AG09309 (cell line): ENCODE results near the gene FOS.
A peak's percentile ranks its signal among the peaks of the same experiment; 100 is the strongest.
"Not testable (repeated sequence)": the region's sequence is repeated elsewhere in the genome, so short reads cannot be mapped to it uniquely, and the experiment has no call there.

ENCODE experiments used
- DNase-seq: peaks from one replicate; pipeline ENCODE4 v3.0.0-alpha.2; 2010; ENCODE audit warnings: low read depth
- H3K4me3 ChIP-seq: 2 replicates; pipeline ENCODE4 v1.5.1; 2011; ENCODE audit warnings: mild to moderate bottlenecking, low read depth, low read length, moderate library complexity; ENCODE audit not compliant: control insufficient read depth
- CTCF ChIP-seq: IDR thresholded peaks from 2 replicates; pipeline ENCODE4 v1.5.1; 2011; ENCODE audit warnings: mild to moderate bottlenecking, low read depth, low read length, inconsistent platforms; ENCODE audit not compliant: insufficient read depth, control insufficient read depth; ENCODE audit errors: missing control alignments

The FOS gene

DNA sequence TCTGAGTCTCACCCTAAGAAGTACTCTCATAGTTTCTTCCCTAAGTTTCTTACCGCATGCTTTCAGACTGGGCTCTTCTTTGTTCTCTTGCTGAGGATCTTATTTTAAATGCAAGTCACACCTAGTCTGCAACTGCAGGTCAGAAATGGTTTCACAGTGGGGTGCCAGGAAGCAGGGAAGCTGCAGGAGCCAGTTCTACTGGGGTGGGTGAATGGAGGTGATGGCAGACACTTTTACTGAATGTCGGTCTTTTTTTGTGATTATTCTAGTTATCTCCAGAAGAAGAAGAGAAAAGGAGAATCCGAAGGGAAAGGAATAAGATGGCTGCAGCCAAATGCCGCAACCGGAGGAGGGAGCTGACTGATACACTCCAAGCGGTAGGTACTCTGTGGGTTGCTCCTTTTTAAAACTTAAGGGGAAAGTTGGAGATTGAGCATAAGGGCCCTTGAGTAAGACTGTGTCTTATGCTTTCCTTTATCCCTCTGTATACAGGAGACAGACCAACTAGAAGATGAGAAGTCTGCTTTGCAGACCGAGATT, 1.7 kb downstream of the FOS start:
- peak overlapping the region; percentile 72 for H3K4me3 ChIP-seq

DNA sequence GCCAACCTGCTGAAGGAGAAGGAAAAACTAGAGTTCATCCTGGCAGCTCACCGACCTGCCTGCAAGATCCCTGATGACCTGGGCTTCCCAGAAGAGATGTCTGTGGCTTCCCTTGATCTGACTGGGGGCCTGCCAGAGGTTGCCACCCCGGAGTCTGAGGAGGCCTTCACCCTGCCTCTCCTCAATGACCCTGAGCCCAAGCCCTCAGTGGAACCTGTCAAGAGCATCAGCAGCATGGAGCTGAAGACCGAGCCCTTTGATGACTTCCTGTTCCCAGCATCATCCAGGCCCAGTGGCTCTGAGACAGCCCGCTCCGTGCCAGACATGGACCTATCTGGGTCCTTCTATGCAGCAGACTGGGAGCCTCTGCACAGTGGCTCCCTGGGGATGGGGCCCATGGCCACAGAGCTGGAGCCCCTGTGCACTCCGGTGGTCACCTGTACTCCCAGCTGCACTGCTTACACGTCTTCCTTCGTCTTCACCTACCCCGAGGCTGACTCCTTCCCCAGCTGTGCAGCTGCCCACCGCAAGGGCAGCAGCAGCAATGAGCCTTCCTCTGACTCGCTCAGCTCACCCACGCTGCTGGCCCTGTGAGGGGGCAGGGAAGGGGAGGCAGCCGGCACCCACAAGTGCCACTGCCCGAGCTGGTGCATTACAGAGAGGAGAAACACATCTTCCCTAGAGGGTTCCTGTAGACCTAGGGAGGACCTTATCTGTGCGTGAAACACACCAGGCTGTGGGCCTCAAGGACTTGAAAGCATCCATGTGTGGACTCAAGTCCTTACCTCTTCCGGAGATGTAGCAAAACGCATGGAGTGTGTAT, 2.4 kb downstream of the FOS start:
- DNase-seq: no peak

More for the DNA sequence above, 1.7 kb downstream of the FOS start:
- DNase-seq: no peak
- no peak for TF ChIP-seq CTCF

DNA sequence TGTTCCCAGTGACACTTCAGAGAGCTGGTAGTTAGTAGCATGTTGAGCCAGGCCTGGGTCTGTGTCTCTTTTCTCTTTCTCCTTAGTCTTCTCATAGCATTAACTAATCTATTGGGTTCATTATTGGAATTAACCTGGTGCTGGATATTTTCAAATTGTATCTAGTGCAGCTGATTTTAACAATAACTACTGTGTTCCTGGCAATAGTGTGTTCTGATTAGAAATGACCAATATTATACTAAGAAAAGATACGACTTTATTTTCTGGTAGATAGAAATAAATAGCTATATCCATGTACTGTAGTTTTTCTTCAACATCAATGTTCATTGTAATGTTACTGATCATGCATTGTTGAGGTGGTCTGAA, 3.0 kb downstream of the FOS start:
- no peak for TF ChIP-seq CTCF
- no peak for DNase-seq
- no peak overlapping the region for H3K4me3 ChIP-seq

More for the DNA sequence above, 2.4 kb downstream of the FOS start:
- no peak overlapping the region for H3K4me3 ChIP-seq
- TF ChIP-seq CTCF: no peak

GRCh38 chr14:75282170-75282554, 3.5 kb downstream of the FOS start:
- H3K4me3 ChIP-seq: no peak overlapping the region
- no peak for TF ChIP-seq CTCF
- DNase-seq: no peak

DNA sequence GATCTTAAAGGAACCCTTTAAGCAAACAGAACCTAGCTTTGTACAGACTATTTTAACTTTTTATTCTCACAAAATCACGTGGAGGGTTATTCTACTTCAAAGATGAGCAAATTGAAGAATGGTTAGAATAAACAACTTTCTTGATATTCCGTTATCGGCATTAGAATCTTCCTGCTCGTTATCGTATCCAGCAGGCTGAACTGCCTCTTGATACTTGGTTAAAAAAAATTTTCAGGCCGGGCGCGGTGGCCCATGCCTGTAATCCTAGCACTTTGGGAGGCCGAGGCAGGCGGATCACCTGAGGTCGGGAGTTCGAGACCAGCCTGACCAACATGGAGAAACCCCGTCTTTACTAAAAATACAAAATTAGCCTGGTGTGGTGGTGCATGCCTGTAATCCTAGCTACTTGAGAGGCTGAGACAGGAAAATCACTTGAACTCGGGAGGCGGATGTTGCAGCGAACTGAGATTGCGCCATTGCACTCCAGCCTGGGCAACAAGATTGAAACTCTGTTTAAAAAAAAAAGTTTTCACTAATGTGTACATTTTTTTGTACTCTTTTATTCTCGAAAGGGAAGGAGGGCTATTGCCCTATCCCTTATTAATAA, 4.0 kb downstream of the FOS start:
- not testable (repeated sequence) for H3K4me3 ChIP-seq, DNase-seq

DNA sequence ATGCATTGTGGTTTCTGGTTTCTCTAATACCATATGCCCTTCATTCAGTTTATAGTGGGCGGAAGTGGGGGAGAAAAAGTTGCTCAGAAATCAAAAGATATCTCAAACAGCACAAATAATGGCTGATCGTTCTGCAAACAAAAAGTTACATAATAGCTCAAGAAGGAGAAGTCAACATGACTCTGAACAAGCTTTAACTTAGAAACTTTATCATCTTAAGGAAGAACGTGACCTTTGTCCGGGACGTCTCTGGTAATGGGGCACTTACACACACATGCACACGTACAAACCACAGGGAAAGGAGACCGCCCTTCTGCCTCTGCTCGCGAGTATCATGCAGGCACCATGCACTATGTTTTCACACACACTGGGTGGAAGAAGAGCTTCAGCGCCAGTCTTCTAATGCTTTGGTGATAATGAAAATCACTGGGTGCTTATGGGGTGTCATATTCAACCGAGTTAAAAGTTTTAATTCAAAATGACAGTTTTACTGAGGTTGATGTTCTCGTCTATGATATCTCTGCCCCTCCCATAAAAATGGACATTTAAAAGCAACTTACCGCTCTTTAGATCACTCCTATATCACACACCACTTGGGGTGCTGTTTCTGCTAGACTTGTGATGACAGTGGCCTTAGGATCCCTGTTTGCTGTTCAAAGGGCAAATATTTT, 4.7 kb downstream of the FOS start:
- H3K4me3 ChIP-seq: no peak overlapping the region
- peak; percentile 10 for TF ChIP-seq CTCF
- DNase-seq: no peak
